Lung (tissue), 16 donors: ENCODE results near the gene MFRP. TPM values are rescaled to one million over a fixed set of nuclear protein-coding genes. Genes with fewer than 3 reads are reported as not detected.

ENCODE experiments used
- ATAC-seq: fragments of 200-7000 bp; cut with Tn5 transposase; one replicate; pipeline ENCODE4 v1.9.1; 2020; ENCODE audit warnings: moderate number of reproducible peaks; ENCODE audit not compliant: insufficient read depth, low FRiP score
- DNase-seq, 3 donors: peaks; one replicate each; pipeline ENCODE4 v3.0.0-alpha.2; 2013 to 2017
- H3K27ac ChIP-seq, 2 donors: one replicate each; pipeline ENCODE4 v1.5.1; 2013; ENCODE audit warnings: mild to moderate bottlenecking in 2 of 2, moderate library complexity in 2 of 2, control low read depth in 1 of 2, inconsistent platforms in 1 of 2, low read depth in 1 of 2, low read length in 1 of 2
- H3K27me3 ChIP-seq, 3 donors: one replicate each; pipeline ENCODE4 v1.5.1; 2013; ENCODE audit warnings: low read length in 2 of 3; ENCODE audit not compliant: control insufficient read depth in 3 of 3, insufficient read depth in 3 of 3
- H3K36me3 ChIP-seq, 4 donors: one replicate each; pipeline ENCODE4 v1.5.1; 2013; ENCODE audit warnings: low read length in 4 of 4, mild to moderate bottlenecking in 1 of 4, moderate library complexity in 1 of 4; ENCODE audit not compliant: control insufficient read depth in 4 of 4, insufficient read depth in 4 of 4
- H3K4me1 ChIP-seq, 5 donors: one replicate each; pipeline ENCODE4 v1.5.1; 2013; ENCODE audit warnings: low read length in 5 of 5, mild to moderate bottlenecking in 2 of 5, moderate library complexity in 1 of 5; ENCODE audit not compliant: control insufficient read depth in 5 of 5, insufficient read depth in 5 of 5
- H3K4me3 ChIP-seq: one replicate; pipeline ENCODE4 v1.5.1; 2013; ENCODE audit warnings: mild to moderate bottlenecking, control low read depth, moderate library complexity
- H3K9ac ChIP-seq, 2 donors: one replicate each; pipeline ENCODE4 v1.5.1; 2013; ENCODE audit warnings: low read length in 2 of 2, control low read depth in 1 of 2; ENCODE audit not compliant: insufficient read depth in 1 of 2
- H3K9me3 ChIP-seq, 4 donors: one replicate each; pipeline ENCODE4 v1.5.1; 2013; ENCODE audit warnings: low read length in 3 of 4, mild to moderate bottlenecking in 1 of 4, moderate library complexity in 1 of 4; ENCODE audit not compliant: control insufficient read depth in 4 of 4, insufficient read depth in 3 of 4
- WGBS, 2 donors: extraction: QIAGEN DNeasy Blood & Tissue Kit; methylation state at CpG; one replicate each; pipeline ENCODE4 v1.1.7; 2013; 5-methylcytosine and 5-hydroxymethylcytosine counted together
- long read RNA-seq, 5 donors: transcript quantifications; one replicate each; lab custom pipeline, GENCODE V29; 2026
- polyA plus RNA-seq, 2 donors: library from polyadenylated mRNA; stranded (reverse); fragments of 200-250 nt; gene quantifications; one replicate each; pipeline ENCODE4 v1.2.1, GENCODE V29; 2013
- total RNA-seq, 2 donors: library from RNA; depleted of rRNA in 1 of 2; stranded (reverse); fragments of >200 nt in 1 of 2; gene quantifications; one replicate each; pipeline ENCODE4 v1.2.1, GENCODE V29; 2014 to 2021
- TF ChIP-seq, protein P1 (sequence below): IDR thresholded peaks from 2 replicates; pipeline ENCODE4 v1.5.1; 2012; ENCODE audit warnings: mild to moderate bottlenecking; ENCODE audit errors: control extremely low read depth, extremely low read depth
- donor health status: control.
- donor health status: control.
- donor health status: Bipolar disorder and iron deficiency.
- donor health status: healthy.
- donor health status: DM: yes; HTN: yes; CAD: no.

MFRP gene
- total RNA-seq = not detected
- polyA plus RNA-seq = not detected
- long read RNA-seq, donor 1 = 0 reads
- long read RNA-seq, donor 2 = 0 reads
- long read RNA-seq, donor 3 = 0 reads
- long read RNA-seq, donor 4 = 0 reads
- long read RNA-seq, donor 5 = 0 reads

DNA sequence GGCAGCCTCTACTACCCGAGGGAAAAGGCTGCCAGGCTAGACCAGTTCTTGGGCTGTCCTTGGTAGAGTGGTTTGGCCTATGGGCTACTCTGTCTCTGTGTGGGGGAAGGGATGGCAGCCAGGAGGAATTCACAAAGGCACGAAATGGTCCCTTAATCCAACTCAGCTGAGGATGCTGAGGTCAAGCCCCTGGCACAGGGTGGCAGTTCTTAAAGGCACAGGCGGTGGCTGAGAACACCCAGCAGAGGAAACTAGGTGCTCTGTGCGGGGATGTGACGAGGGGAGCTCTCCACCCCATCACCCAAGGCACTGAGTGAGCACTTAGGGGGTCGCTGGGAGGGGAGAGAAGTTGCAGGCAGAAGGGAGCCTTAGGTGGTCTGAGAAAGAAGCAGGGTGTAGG lies at the start of gene MFRP:
Gene MFRP (minus strand): TSS at position 101 of the 400 bp plus-strand sequence. CDS start 192 bp downstream, outside the sequence.
- Histone ChIP-seq H3K9me3 (no peaks in the 10 kb centered on the region), H3K9ac (no peak within 1 kb of the TSS), H3K27me3 (peaks cover 0 to 6% (median 0%) of the 10 kb centered on the region in 3 donors), H3K4me1 (no peaks in the 10 kb centered on the region), H3K4me3 (no peak within 1 kb of the TSS), H3K27ac (no peak within 1 kb of the TSS), H3K36me3 (no peaks in the 10 kb centered on the region)
- 52 to 77% methylated on average over 6 of the region's 6 CpGs for WGBS, 2 donors
- DNase-seq = no peak
- TF ChIP-seq, protein P1, sequence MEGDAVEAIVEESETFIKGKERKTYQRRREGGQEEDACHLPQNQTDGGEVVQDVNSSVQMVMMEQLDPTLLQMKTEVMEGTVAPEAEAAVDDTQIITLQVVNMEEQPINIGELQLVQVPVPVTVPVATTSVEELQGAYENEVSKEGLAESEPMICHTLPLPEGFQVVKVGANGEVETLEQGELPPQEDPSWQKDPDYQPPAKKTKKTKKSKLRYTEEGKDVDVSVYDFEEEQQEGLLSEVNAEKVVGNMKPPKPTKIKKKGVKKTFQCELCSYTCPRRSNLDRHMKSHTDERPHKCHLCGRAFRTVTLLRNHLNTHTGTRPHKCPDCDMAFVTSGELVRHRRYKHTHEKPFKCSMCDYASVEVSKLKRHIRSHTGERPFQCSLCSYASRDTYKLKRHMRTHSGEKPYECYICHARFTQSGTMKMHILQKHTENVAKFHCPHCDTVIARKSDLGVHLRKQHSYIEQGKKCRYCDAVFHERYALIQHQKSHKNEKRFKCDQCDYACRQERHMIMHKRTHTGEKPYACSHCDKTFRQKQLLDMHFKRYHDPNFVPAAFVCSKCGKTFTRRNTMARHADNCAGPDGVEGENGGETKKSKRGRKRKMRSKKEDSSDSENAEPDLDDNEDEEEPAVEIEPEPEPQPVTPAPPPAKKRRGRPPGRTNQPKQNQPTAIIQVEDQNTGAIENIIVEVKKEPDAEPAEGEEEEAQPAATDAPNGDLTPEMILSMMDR = no peak
- no peak for ATAC-seq

DNA sequence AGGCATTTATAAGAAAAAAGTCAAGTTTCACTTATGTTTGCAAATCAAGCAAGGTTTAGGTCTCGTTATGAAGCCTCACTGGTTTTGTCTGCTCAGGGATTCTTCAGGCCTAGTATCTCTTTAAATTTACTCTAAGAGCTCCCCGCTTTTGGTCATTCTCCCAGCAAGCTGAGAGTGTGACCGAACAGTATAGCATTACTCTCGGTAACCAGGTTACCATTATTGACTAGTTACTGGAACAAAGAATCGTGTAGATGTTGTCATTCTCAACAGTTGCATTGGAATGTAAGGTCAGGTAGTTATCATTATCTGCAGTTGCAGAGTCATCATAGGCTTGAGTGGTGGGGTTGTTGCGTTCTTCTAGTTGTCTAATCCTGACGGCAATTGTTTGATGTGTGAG lies 44.8 kb upstream of the MFRP start:
- Histone ChIP-seq H3K27me3 (peaks cover 0 to 2% (median 2%) of the 10 kb centered on the region in 3 donors), H3K27ac (no peak overlapping the region), H3K4me1 (no peaks in the 10 kb centered on the region), H3K9ac (no peak overlapping the region), H3K36me3 (no peaks in the 10 kb centered on the region), H3K9me3 (no peaks in the 10 kb centered on the region), H3K4me3 (no peak overlapping the region)
- ATAC-seq (no peak), DNase-seq (no peak)
- 91 to 93% methylated on average over 7 of the region's 7 CpGs for WGBS, 2 donors
- TF ChIP-seq, protein P1 = no peak

DNA sequence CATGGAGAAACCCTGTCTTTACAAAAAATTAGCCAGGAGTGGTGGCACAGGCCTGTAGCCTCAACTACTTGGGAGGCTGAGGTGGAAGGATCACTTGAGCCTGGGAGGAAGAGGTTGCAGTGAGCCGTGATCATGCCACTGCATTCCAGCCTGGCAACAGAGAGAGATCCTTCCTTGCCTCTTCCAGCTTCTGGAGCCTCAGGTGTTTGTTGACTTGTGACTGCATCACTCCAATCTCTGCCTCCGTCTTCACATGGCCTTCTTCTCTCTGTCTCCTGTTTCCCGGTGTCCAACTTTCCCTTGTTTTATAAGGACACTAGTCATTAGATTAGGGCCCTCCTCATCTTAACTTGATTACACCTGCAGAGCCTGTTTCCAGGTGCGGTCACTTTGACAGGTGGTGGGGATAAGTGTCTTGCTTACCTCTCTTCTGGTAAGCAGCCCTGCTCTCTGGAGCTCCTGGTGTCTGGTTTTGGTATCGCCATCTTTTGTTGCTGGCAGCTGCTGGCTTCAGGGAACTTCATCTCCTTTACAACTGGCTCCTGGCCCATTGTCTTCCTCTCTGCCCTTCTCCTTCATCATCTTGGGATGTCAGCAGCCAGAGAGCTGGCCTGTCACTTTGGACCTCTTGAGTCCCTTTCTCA lies 43.2 kb upstream of the MFRP start:
- Histone ChIP-seq H3K27ac (no peak overlapping the region), H3K36me3 (no peaks in the 10 kb centered on the region), H3K9me3 (no peaks in the 10 kb centered on the region), H3K9ac (no peak overlapping the region), H3K4me1 (no peaks in the 10 kb centered on the region), H3K27me3 (peaks cover 0 to 2% (median 0%) of the 10 kb centered on the region in 3 donors), H3K4me3 (no peak overlapping the region)
- DNase-seq (no peak), ATAC-seq (no peak)
- TF ChIP-seq, protein P1 = no peak
- 77 to 80% methylated on average over 5 of the region's 5 CpGs for WGBS, 2 donors
